Renal cortex interstitium (tissue), 11 donors: Measurements from ENCODE around the gene CCL5. TPM values are rescaled to one million over a fixed set of nuclear protein-coding genes. Genes with fewer than 3 reads are reported as not detected.
"Not testable (repeated sequence)": the region's sequence is repeated elsewhere in the genome, so short reads cannot be mapped to it uniquely, and the experiment has no call there.

Source experiments
- DNase-seq, 11 donors: peaks; one replicate each; pipeline ENCODE4 v3.0.0-alpha.2; 2013; ENCODE audit warnings: low read depth in 9 of 11, low spot score in 4 of 11; ENCODE audit errors: extremely low read depth in 1 of 11
- polyA plus RNA-seq, 3 donors: library from polyadenylated mRNA; unstranded; fragments of 120-200 nt; gene quantifications; one replicate each; pipeline ENCODE4 v1.2.1, GENCODE V29; 2013; ENCODE audit not compliant: insufficient read length in 3 of 3

The CCL5 gene
- polyA plus RNA-seq, 3 donors: 1.9 to 2.1 (median 2.0) TPM

DNA sequence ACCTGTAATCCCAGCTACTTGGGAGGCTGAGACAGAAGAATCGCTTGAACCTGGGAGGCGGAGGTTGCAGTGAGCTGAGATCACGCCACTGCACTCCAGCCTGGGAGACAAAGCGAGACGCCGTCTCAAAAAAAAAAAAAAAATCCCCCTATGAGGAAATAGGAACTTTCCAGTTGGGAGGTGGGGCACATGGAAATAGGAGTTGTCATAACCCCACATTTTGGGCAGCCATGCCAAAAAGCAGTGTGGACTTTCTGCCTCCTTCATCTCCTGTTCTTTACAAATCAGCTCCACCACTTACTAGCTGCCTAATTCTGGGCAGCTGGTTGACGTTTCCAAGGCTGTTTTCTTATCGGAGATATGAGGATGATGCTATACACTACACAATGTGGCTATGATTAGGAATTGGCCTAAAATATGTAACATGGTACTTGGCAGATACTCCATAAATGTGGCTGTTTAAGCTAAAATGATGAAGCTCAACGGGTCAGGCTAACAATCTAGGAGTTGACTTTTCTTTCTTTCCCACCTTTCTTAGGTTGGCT, 21.5 kb upstream of the CCL5 start:
- DNase-seq: no peak

DNA sequence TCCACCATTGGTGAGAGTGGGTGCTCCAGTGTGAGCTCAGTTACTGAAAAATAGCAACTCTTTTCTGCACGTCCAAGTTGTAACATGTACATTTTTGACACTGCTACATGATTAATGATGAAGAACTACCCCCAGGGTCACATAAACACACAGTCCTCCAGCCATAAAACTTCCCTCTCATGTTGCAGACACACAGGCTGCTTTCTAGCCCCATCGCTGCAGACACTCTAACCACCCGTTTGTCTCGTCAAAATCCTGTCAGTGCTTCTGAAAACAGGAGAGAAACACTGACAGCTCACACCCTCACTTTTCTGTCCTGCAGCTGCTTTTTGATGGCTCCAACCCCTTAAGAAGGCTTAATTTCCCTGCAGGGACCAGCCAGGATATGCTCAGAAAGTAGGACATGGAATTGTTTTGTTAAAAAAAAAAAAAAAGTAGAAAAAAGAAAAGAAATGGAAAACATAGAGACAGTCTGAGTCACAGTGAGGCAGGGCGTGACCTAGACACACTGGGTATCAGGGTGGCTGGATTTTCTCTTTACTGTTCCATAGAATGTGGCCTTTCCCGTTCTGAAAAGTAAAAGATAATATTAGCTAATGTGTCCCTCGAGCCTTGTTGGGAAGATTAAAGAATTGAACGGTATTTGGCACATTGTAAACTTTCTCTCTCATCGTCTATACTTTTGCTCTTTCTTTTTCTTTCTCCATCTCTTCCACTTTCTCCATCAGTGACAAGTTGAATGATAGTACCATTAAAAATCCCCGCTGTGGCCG, 20.7 kb upstream of the CCL5 start:
- peak in 8 of 11 donors; percentile 35 to 62 (median 52) for DNase-seq

DNA sequence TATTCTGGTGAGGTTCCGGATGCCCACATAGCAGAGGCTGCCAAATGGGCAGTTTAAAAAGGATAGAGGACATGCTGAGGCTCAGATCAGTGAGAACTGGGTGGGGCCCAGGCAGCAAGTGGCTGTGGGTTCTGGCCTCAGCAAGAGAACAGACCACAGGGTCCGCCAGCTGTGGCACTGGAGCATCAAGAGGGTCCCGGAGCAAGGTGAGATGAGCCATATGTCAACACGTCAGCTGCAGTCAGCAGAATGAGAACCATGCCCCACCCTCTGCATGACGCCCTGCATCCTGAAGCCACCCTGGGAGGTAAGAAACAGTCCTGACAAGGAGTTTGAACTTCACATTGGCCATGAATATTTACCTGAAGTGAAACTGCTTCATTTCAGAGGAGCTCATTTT, 20.1 kb upstream of the CCL5 start:
- DNase-seq: no peak

DNA sequence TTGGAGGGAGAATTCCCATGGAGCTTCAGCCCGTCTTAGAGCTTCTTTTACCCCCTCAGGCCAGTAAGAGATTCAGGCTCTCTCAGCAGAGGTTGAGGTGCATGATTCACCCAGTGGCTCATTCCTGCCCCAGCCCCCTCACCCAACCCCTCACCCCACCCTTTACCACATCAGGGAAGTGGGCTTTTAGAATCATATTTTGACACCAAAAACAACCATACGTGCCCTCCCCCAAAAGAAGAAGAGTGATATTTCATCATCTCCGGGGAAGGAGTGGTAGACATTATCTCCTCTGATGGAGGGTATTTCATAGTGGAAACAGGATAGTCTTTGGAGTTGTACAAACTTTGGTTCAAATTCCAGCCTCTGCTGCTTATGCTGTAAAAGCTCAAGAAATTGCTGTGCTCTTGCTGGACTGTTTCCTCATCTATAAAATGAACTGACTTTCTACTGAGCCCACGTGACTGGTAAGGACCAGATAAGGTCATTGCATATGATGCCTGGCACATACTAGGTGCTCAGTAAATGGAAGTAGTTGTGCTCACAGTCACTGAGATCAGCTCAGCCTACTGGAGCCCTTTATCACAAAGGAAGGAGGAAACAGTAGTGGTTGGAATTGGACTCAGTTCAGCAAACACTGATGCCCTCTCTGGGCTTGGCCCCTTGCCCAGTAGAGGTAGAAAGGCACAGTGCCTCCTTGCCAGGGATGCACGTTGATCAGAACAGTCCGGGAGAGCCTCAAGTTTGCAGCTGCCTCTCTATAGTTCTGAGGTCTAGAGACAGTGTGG, 18.3 kb upstream of the CCL5 start:
- DNase-seq: no peak

DNA sequence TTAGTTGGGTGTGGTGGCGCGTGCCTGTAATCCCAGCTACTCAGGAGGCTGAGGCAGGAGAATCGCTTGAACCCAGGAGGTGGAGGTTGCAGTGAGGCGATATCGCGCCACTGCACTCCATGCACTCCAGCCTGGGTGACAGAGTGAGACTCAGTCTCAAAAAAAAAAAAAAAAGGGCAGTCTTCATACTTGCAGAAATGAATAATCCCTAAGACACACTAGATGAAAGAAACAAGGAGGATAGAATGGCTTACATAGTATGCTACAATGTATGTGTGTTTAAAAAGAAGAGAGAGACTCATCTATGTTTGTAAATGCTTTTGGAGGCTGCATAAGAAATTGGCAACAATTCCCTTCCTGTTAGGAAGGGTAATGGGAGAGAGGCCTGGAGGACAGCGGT, 17.6 kb upstream of the CCL5 start:
- DNase-seq: not testable (repeated sequence)

DNA sequence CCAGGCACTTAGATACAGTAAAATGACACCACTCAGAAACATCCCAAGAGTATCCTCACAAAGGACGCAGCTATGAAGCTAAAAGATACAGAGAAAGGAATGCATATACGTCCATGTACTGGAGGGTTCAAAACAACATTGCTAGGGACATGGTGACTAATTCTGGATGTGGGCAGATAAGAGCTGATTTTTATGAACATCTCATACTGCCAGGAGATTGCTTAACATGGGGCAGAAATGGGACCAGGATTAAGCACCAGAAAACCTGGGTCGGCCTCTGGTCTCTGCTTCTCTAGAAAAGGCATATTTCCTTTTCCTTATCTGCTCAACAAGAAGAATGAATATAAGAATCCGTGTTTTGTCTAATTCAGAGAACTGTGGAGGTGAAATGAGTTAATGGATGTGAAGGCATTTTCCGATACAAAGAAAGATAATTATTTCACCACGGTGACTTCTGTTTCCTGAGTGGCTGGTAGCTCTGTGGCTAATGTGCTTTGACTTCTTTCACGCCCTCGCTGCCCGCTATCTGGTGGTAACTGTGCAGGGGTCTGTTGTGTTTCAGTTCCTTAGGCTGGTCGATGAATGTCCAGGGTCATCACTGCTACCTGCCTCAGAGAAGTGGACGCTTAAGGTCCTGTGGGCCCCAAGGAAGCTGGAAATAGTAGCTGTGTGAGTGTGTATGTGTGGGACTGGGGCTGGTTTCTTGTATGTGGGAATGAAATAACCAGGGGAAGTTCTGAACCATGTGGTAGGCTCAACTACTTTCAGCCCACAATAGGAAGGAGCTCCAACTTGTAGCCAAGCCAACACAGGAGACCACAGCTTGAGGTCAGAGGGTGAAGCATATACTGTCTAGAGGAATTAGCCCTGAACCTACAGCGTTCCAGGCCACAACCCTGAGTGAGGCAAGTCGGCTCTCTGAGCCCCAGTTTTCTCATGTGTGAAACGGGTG, 15.8 kb upstream of the CCL5 start:
- DNase-seq: no peak

DNA sequence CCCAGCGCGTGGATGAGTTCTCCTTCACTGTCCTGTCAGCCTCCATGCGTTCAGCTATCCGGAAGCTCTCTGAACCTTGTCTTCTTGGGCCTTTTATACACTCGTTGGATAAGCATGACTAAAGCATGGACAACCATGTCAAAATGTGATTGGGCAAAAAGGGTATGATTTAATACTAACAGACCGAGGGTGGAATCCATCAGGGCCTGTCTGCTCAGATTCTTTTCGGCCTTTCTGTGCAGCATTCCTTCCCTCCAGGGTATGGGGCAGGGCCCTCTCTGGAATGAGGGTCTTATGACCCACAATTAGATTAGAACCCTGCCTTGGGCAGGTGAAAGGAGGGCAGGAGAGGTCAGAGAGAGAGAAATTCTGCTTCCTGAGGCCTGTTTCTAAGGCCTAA, 14.0 kb upstream of the CCL5 start:
- DNase-seq: no peak

DNA sequence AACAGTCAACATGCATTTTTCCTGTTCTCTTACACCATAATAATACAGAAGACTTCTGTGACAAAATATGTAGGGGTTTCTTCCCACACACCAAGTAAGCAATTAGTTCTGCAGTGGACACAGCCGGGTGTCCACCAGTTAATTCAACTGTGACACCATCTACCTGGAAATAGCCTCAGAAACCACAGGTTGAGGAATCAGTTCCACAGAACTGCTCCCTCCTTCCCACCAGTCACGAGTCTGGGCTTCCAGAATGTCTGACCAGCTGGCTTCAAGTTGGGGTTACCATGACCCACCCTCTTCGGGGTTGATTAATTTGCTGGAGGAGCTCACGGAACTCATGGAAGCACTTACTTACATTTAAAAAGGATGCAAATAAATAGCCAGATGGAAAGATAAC, 13.6 kb upstream of the CCL5 start:
- DNase-seq: no peak

DNA sequence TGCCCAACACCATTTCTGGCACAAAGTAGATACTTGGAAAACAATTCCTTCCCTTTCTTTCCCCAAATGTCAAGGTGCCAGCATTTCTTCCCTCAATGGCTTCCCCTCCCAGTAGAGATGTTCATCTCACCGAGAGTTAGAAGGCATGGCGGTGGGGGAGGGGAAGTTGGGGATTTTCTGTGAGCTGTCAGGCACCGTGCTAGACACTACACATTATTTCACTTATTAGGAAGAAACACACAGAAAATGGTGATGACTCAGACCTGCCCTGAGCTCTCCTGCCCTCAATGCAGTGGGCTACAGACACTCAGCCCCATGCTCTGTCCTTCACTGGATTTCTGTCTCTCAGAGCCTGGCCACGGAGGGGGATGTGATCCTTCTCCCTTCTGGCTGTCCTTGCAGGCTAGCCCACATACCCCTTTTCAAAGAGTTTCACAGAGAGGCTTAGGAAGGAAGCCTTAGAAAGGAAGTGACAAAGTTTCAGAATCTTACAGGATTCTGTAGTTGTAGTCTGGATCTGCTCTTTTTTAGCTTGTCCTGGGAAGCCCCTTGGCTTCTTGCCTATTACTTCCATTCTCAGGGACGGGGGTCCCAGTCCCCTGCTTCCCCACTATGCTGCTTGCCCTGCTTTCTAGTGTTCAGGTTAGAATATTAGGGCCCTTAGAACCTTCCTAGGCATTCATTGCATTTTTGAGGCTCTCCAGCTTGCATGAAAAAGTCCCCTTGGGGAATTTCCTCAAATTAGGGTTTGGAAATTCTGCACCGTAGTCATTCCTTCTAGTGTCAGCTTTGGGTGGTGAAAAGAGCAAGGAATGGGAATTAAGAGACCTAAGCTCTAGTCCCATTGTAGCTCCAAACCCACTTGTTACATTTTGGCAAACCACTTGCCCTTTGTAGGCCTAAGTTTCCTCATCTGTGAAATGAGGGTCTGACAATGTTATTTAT, 12.2 kb upstream of the CCL5 start:
- no peak for DNase-seq

DNA sequence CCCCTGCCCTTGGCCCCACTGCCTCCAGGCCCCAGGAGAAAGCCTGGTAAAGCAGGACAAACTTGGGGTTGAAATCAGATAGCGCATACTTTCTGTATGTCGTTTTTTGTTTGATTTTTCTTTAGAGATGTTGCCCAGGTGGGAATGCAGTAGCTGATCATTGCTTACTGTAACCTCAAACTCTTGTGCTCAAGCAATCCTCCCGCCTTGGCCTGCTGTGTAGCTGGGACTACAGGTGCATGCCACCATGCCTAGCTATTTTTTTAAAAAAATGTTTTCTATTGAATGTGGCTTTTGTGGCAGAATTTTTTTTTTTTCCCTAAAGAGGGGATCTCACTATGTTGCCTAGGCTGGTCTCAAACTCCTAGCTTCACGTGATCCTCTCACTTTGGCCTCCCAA, 11.1 kb upstream of the CCL5 start:
- DNase-seq: no peak

DNA sequence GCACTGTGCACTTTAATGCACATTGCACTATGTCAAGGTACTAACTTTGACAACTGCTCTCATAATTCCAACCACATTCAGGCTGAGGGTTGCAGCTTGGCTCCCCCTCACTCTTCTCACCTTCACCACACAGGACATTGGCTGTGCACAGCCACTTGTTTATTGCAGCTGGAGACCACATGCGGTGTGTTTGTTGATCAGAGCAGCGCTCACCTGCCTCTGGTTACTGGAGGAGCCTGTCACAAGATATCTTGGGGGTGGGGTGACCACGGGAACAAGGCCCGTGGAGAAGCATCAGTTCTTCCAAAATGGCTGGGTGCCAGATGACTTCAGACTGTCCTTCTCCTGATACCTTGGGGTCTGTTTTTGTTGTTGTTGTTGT, 10.6 kb upstream of the CCL5 start:
- DNase-seq: no peak

DNA sequence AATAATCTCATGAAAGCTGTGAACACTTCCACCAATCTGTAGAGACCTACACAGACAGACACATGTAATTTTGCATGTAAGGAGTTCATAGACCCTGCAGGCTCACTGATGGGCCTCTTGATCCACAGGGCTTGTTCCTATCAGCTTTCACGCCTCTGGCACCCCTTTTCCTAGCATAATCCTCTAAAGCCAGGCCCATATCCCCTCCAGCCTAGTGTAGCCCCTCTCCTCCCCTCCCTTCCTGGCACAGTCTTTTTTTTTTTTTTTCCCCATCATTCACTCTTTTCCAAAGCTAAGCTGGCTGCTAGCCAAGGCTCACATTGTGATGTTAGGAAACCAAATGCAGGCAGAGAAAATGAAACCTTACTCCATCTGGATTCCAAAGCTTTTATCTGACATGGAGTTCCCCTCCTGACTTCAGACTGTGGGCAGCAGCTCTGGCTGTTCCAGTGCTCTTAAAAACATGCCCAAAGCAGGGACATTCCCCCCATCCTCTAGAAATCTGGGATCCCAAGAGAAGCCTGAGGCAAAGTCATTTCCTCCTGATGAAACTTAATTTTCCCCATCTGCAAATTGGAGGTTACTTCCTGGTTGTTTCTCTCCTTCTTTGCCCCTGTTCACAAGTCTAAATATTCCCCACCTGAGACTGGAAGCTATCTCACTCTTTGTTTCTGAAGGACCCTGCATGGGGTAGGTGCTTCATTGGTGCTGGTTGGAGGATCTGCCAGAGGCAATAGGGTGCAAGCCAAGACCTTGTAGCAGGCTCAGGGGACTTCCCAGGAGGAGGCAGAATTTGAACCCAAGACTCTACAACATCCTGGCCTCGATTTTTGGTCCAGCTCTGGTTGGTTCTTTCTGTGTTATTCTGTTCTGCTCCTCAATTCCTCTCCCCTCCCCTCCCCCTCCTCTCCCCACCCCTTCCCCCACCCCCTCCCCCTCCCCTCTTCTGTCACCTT, 9.9 kb upstream of the CCL5 start:
- peak in 9 of 11 donors; percentile 36 to 73 (median 58) for DNase-seq

DNA sequence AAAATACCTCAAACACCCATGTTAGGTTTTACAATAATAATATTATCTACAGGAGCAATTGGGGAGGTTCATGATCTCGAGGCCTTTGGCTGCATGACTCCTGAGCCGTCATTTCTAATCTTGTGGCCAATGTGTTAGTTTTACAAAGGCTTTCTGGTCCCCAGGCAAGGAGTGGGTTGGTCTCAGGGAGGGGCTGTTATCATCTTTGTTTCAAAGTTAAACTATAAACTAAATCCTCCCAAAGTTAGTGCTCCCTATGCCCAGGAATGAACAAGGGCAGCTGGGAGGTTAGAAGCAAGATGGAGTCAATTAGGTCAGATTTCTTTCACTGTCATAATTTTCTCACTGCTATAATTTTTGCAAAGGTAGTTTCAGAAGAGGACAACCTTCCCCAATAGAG, 9.1 kb upstream of the CCL5 start:
- no peak for DNase-seq

DNA sequence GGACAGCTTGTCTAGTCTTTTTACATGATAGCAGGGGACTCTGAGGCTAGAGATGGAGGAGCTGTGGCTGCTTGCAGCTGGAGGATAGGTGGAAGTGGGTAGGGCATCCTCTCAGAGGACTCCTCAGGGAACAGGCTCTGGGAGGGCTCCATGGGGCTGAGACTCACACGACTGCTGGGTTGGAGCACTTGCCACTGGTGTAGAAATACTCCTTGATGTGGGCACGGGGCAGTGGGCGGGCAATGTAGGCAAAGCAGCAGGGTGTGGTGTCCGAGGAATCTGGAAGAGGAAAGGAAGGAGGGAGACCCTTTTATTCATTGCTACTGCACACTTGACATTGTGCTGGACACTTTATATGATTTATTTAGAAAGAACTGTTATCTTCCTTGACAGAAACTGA, 1.8 kb downstream of the CCL5 start:
- no peak for DNase-seq

DNA sequence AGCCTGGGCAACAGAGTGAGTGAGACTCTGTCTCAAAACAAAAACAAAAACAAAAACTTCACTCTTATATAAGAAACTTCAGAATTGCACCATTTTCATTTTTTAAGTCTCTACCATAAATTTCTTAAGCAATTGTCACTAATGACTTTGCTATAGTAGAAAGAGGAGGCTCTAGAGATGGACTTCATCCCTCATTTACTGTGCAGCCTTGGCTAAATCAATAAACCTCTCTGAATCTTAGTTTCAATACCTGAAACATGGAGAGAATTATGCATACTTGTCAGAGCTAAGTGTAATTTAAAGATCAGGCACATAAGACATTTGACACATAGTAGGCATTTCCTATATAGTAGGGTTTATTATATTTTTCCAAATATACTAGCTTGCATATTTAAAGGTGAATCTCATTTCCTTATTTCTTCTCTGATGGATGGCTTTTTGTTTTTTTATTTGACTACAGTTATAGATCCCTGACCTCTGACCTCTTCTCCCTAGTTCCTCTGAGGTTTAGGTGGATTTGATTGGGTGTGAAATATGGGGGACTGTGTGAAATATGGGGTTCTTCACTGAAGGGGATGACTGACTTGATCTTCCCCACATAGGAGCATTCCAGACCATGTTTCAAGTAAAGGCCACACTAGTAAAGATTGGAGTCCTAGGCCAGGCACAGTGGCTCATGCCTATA, 2.7 kb downstream of the CCL5 start:
- DNase-seq: no peak

DNA sequence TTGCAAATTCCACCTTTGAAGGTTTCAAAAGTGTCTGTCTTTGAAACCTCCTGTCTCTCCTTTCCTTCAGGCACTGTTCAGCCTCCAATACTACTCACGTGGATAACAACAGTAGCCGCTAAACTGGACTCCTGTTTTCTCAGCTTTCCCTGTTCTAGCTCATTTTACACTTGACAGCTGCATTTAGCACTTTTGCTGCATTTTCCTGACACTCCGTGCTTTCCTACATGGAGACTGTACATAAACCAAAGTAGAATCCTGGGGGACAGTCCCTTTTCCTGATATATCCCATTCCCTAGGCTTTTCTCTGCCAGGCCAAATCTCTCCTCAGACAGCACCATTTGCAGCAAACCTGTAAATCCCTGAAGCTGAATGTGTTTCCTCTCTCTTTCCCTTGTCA, 3.6 kb downstream of the CCL5 start:
- DNase-seq: no peak

DNA sequence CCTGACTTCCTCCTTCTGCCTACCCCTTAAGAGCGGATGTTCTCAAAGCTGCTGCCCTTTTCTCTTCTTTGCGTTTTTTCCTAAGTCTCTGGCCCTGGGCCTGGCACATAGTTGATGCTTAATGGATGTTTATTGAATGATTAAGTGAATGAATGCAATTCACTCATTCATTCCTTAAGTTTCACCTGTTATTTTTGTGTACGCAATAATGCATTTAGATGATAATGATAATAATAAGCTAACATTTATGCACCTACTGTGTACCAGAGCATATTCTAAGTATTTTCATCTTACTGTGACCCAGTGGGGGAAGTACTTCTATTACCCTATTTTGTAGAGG, 4.4 kb downstream of the CCL5 start:
- no peak for DNase-seq
